Occipital lobe (tissue), 2 donors: ENCODE data around the gene CCDC149. TPM values are rescaled to one million over a fixed set of nuclear protein-coding genes. Genes with fewer than 3 reads are reported as not detected.

Source experiments
- DNase-seq: peaks from one replicate; lab custom pipeline; 2025; lab: John Stamatoyannopoulos, UW
- total RNA-seq: library from RNA; depleted of rRNA; stranded (reverse); fragments of >200 nt; gene quantifications from one replicate; pipeline ENCODE4 v1.2.3, GENCODE V29; 2014

The CCDC149 gene
- 20.9 TPM for total RNA-seq

- DNase-seq = peak; percentile 26
Observed at GRCh38 chr4:24912252-24913118, at the start of gene CCDC149. Gene CCDC149, minus strand, starts transcription at chr4:24913042. Its CDS starts 178 bp downstream, at chr4:24912864.

GRCh38 chr4:24957886-24958285 lies 45.0 kb upstream of the CCDC149 start:
- no peak for DNase-seq

GRCh38 chr4:24956763-24957162 lies 43.9 kb upstream of the CCDC149 start:
- no peak for DNase-seq

- DNase-seq = no peak
Observed at GRCh38 chr4:24956091-24956490, 43.2 kb upstream of the CCDC149 start.

GRCh38 chr4:24952667-24953066 lies 39.8 kb upstream of the CCDC149 start:
- DNase-seq = no peak

- no peak for DNase-seq
Observed at GRCh38 chr4:24949970-24950369, 37.1 kb upstream of the CCDC149 start.

GRCh38 chr4:24937917-24938281 lies 25.1 kb upstream of the CCDC149 start:
- DNase-seq = no peak

- no peak for DNase-seq
Observed at GRCh38 chr4:24937176-24937916, 24.5 kb upstream of the CCDC149 start.

- no peak for DNase-seq
Observed at GRCh38 chr4:24935856-24936255, 23.0 kb upstream of the CCDC149 start.

- no peak for DNase-seq
Observed at GRCh38 chr4:24934311-24934710, 21.5 kb upstream of the CCDC149 start.

- DNase-seq = no peak
Observed at GRCh38 chr4:24933684-24934275, 20.9 kb upstream of the CCDC149 start.

GRCh38 chr4:24932515-24933225 lies 19.8 kb upstream of the CCDC149 start:
- DNase-seq = no peak

- no peak for DNase-seq
Observed at GRCh38 chr4:24930151-24930550, 17.3 kb upstream of the CCDC149 start.

- no peak for DNase-seq
Observed at GRCh38 chr4:24928708-24929107, 15.9 kb upstream of the CCDC149 start.

- DNase-seq = no peak
Observed at GRCh38 chr4:24927049-24927448, 14.2 kb upstream of the CCDC149 start.

GRCh38 chr4:24924309-24924781 lies 11.5 kb upstream of the CCDC149 start:
- DNase-seq = no peak

- no peak for DNase-seq
Observed at GRCh38 chr4:24923550-24923949, 10.7 kb upstream of the CCDC149 start.

GRCh38 chr4:24923002-24923401 lies 10.2 kb upstream of the CCDC149 start:
- DNase-seq = no peak

- no peak for DNase-seq
Observed at GRCh38 chr4:24922416-24922815, 9.6 kb upstream of the CCDC149 start.

- DNase-seq = no peak
Observed at GRCh38 chr4:24921491-24921890, 8.6 kb upstream of the CCDC149 start.

GRCh38 chr4:24920008-24920407 lies 7.2 kb upstream of the CCDC149 start:
- DNase-seq = no peak
